Stimulated activated CD4-positive, alpha-beta T cell treated with anti-CD3 and anti-CD28 coated beads, TNF-alpha, amount 100 ng/mL, for 1 hour (primary cell): Measurements from ENCODE around the gene SLC5A3.

Source experiments
- DNase-seq, 3 donors: peaks; one replicate each; pipeline ENCODE4 v3.0.0-alpha.2; 2020; ENCODE audit warnings: low read depth in 3 of 3, low spot score in 1 of 3

The SLC5A3 gene

GRCh38 chr21:34073032-34073748 is at the start of gene SLC5A3, which contains the start of gene MRPS6:
Gene SLC5A3, plus strand, starts transcription at chr21:34073578. Its CDS starts 21,621 bp downstream, at chr21:34095199.
Gene MRPS6, plus strand, starts transcription at chr21:34073578. Its CDS starts 123 bp downstream, at chr21:34073701.
- DNase-seq: peak; percentile 41 to 61 (median 51)

GRCh38 chr21:34023691-34024373 is 49.5 kb upstream of the SLC5A3 start:
- no peak for DNase-seq

GRCh38 chr21:34024374-34024693 is 49.0 kb upstream of the SLC5A3 start:
- no peak for DNase-seq

GRCh38 chr21:34027721-34028461 is 45.5 kb upstream of the SLC5A3 start:
- no peak for DNase-seq

- DNase-seq: peak in 1 of 3 donors; percentile 8
Measured at GRCh38 chr21:34029743-34030528, 43.4 kb upstream of the SLC5A3 start.

- no peak for DNase-seq
Measured at GRCh38 chr21:34031835-34032370, 41.5 kb upstream of the SLC5A3 start.

GRCh38 chr21:34034369-34035014 is 38.9 kb upstream of the SLC5A3 start:
- no peak for DNase-seq

- no peak for DNase-seq
Measured at GRCh38 chr21:34035619-34036354, 37.6 kb upstream of the SLC5A3 start.

GRCh38 chr21:34037009-34037795 is 36.2 kb upstream of the SLC5A3 start:
- no peak for DNase-seq

GRCh38 chr21:34039678-34040382 is 33.5 kb upstream of the SLC5A3 start:
- DNase-seq: no peak

GRCh38 chr21:34042735-34043134 is 30.6 kb upstream of the SLC5A3 start:
- no peak for DNase-seq

- DNase-seq: no peak
Measured at GRCh38 chr21:34043333-34043732, 30.0 kb upstream of the SLC5A3 start.

- no peak for DNase-seq
Measured at GRCh38 chr21:34046917-34047316, 26.5 kb upstream of the SLC5A3 start.

- DNase-seq: no peak
Measured at GRCh38 chr21:34047835-34048234, 25.5 kb upstream of the SLC5A3 start.

GRCh38 chr21:34052171-34052570 is 21.2 kb upstream of the SLC5A3 start:
- no peak for DNase-seq

- DNase-seq: no peak
Measured at GRCh38 chr21:34054259-34054658, 19.1 kb upstream of the SLC5A3 start.

GRCh38 chr21:34055615-34056014 is 17.8 kb upstream of the SLC5A3 start:
- DNase-seq: no peak

GRCh38 chr21:34061983-34062382 is 11.4 kb upstream of the SLC5A3 start:
- no peak for DNase-seq
